SU-DHL-6 (cell line): ENCODE data around the gene TPPP2.

ENCODE experiments used
- EZH2phosphoT487 ChIP-seq: fragments of 200-600 bp; sonication (generic), shearing (Covaris generic); conservative IDR thresholded peaks from 2 replicates; pipeline ENCODE4 v1.6.1; 2018; ENCODE audit warnings: mild to moderate bottlenecking, antibody characterized with exemption, low read length, moderate library complexity, mixed read lengths
- TF ChIP-seq, protein P1 (sequence below): fragments of 200-600 bp; sonication (generic); IDR thresholded peaks from one replicate; pipeline ENCODE4 v1.5.1; 2017; ENCODE audit warnings: antibody characterized with exemption, mild to moderate bottlenecking, low read length, moderate library complexity; ENCODE audit not compliant: insufficient read depth, poor library complexity, severe bottlenecking

DNA sequence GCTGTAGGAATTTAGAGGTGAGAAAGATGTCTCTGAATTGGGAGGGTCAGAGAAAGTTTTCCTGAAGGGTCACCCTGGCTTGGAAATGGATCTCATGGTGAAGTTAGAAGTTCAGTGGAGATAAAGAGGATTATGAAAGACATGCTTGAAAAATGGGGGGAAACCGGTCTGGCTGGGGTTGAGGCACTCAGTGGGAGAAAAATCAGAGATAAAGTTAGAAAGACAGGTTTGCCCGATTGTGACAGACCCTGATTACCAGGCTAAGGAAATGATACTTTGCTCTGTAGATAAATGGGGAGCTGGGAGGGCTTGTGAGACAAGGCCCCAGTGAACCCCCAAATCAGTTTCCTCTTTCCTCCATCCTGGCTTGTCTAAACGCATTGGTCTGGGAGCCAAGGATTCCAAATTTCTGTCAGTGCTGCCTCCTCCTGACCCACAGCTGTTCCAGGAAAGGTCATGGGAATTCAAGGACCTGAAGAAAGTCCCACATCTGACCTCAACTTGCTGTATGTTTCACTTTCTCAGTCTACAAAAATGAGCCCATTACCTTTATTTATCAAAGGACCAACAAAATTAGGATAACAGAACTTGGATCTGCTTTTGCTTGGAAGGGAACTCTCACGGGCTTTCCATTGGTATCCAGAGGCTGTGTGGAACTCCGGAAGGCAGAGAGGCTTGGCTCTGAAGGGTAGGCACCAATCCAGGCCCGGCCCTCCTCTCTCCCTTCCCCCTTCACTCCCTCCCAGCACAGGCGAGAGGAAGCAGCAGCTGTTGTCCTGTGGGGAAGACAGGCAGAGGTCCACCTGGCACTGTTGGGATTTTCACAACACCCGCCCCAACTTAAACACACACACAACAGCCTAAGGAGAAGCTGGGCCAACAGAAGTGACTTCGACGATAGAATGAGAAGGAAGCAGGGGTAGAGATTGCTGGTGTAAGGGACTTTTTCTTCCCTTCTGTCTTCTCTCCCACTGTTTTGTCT, 8.7 kb downstream of the TPPP2 start:
- TF ChIP-seq, protein P1, sequence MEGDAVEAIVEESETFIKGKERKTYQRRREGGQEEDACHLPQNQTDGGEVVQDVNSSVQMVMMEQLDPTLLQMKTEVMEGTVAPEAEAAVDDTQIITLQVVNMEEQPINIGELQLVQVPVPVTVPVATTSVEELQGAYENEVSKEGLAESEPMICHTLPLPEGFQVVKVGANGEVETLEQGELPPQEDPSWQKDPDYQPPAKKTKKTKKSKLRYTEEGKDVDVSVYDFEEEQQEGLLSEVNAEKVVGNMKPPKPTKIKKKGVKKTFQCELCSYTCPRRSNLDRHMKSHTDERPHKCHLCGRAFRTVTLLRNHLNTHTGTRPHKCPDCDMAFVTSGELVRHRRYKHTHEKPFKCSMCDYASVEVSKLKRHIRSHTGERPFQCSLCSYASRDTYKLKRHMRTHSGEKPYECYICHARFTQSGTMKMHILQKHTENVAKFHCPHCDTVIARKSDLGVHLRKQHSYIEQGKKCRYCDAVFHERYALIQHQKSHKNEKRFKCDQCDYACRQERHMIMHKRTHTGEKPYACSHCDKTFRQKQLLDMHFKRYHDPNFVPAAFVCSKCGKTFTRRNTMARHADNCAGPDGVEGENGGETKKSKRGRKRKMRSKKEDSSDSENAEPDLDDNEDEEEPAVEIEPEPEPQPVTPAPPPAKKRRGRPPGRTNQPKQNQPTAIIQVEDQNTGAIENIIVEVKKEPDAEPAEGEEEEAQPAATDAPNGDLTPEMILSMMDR: no peak
- no peak for TF ChIP-seq EZH2phosphoT487
